GM12878 (cell line): Measurements from ENCODE around the gene PKHD1.

ENCODE experiments used
- BRCA1 ChIP-seq: IDR thresholded peaks from 2 replicates; pipeline ENCODE4 v1.6.1; 2011; ENCODE audit warnings: low read depth, low read length, improper control_type of control experiment
- CEBPB ChIP-seq, 2 experiments: fragments of 150-350 bp in 1 of 2; IDR thresholded peaks; 2 replicates each; pipeline ENCODE4 v1.6.1; 2012 to 2014; ENCODE audit warnings: low read depth in 2 of 2, low read length in 2 of 2, borderline replicate concordance in 1 of 2, inconsistent platforms in 1 of 2
- NFXL1 ChIP-seq: fragments of 450-650 bp; IDR thresholded peaks from 2 replicates; pipeline ENCODE4 v1.6.1; 2017; ENCODE audit warnings: antibody characterized with exemption, mild to moderate bottlenecking, borderline replicate concordance
- TF ChIP-seq, protein P1 (sequence below), 3 experiments: IDR thresholded peaks in 2 of 3; conservative IDR thresholded peaks in 1 of 3; 2 replicates each; pipeline ENCODE4 v1.5.1; 2011; ENCODE audit warnings: low read depth in 3 of 3, low read length in 3 of 3, mild to moderate bottlenecking in 3 of 3, control low read depth in 2 of 3, moderate library complexity in 2 of 3, inconsistent platforms in 1 of 3, mixed read lengths in 1 of 3; ENCODE audit not compliant: control insufficient read depth in 2 of 3, insufficient read depth in 1 of 3; ENCODE audit errors: extremely low read depth in 1 of 3

DNA sequence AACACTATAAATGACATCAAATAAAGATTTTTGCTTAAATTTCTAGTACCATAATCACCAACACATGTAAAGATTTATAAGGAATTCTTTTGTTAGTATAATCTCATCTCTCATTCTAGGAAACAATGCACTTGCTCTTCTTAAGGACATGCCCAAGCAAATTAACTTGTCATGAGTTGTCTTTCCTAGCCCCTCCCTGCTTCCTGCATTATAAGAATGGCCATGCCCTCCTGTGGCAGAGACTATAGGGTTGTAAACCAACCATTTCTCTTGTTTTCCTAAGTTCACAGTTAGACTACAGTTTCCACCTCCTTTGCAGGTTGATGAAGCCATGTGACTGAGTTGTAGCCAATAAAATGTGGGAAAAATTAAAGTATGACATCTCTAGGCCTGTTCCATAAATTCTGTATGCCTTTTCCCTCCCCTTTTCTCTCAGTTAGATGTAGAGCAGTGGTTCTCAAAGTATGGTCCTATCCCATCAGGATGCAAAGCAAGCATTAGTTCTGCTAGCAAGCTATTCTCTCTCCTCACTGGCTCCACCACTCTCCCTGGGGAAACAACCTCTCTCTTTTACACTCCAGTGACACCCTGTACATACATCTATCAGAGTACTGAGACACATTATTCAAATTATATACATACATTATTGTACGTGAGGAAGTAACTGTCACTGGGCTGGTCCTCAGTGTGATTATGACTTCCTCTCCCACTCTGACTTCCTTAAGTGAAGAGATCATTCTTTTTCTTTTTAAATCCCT is 295.0 kb downstream of the PKHD1 start:
- TF ChIP-seq, protein P1, sequence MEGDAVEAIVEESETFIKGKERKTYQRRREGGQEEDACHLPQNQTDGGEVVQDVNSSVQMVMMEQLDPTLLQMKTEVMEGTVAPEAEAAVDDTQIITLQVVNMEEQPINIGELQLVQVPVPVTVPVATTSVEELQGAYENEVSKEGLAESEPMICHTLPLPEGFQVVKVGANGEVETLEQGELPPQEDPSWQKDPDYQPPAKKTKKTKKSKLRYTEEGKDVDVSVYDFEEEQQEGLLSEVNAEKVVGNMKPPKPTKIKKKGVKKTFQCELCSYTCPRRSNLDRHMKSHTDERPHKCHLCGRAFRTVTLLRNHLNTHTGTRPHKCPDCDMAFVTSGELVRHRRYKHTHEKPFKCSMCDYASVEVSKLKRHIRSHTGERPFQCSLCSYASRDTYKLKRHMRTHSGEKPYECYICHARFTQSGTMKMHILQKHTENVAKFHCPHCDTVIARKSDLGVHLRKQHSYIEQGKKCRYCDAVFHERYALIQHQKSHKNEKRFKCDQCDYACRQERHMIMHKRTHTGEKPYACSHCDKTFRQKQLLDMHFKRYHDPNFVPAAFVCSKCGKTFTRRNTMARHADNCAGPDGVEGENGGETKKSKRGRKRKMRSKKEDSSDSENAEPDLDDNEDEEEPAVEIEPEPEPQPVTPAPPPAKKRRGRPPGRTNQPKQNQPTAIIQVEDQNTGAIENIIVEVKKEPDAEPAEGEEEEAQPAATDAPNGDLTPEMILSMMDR (IDR thresholded peaks at IDR 0.05 in 2 of 3, conservative IDR thresholded peaks at IDR 0.05 in 1 of 3; ENCODE audit: control insufficient read depth in 2 of 3, extremely low read depth in 1 of 3, insufficient read depth in 1 of 3, low read depth in 3 of 3, low read length in 3 of 3): no peak
- TF ChIP-seq NFXL1 (no peak), CEBPB (IDR thresholded peaks at IDR 0.05; ENCODE audit: borderline replicate concordance in 1 of 2, low read depth in 2 of 2, low read length in 2 of 2) (no peak), BRCA1 (no peak)
